Stimulated activated CD4-positive, alpha-beta T cell treated with anti-CD3 and anti-CD28 coated beads, TNF-alpha, amount 100 ng/mL, for 24 hours (primary cell): ENCODE measurements around the gene MORC3.
"Not testable (repeated sequence)": the region's sequence is repeated elsewhere in the genome, so short reads cannot be mapped to it uniquely, and the experiment has no call there.

ENCODE experiments used
- DNase-seq, 3 experiments: peaks; one replicate each; pipeline ENCODE4 v3.0.0-alpha.2; 2020; ENCODE audit warnings: low read depth in 3 of 3

The MORC3 gene

DNA sequence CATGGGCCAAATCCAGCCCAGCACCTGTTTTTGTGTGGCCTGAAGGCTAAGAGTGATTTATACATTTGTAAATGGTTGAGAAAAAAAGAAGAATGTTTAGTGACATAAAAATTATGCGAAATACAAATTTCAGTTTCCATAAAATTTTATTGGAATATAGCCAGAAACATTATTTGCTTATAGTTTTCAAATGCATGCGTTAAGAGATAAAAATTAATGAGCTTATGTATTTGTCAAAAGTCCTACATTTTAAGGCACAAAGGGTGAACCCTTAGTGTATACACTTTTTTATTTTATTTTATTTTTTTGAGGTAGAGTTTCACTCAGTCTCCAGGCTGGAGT lies 2.1 kb downstream of the MORC3 start:
- DNase-seq = no peak

DNA sequence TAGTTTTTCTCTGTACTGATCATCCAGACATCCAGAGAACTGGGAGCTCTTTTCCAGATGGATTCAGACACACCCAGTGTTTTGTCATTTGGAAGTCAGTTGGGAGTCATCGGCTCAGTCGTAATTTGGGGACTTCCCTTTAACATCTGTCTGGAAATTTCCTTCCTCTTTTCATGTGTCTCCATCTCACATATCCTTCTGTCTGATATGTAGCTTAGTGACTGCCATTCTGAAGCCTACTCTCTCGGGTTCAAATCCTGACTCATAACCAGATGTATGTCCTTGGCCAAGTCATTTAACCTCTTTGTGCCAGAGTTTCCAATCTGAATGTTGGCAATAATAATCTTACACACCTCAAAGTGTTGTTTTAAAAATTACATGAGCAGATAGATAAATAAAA lies 3.0 kb downstream of the MORC3 start:
- DNase-seq = no peak

GRCh38 chr21:36325373-36326010 lies 5.5 kb downstream of the MORC3 start:
- no peak for DNase-seq

- DNase-seq = peak in 2 of 3 experiments; percentile 19 to 34
Observed at GRCh38 chr21:36330904-36331303, 10.9 kb downstream of the MORC3 start.

DNA sequence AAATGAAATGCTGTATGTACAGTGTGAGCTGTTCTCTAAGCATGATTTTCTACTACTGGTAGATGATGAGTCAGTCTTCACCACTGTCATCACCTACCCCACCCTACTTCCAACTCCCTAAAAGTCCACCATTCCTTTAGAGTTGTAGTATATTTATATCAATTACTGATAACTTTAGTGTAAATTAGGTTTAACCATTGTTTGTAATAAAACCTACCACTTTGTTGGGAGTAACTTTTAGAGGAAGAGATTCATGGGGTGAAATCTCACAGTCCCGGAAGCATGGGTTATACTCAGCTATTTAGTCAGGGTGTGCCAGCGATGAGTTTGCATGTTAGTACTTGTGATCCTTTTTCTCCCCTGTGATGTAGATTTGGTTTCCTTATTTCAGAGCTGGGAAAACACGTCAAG lies 17.1 kb downstream of the MORC3 start:
- DNase-seq = no peak

DNA sequence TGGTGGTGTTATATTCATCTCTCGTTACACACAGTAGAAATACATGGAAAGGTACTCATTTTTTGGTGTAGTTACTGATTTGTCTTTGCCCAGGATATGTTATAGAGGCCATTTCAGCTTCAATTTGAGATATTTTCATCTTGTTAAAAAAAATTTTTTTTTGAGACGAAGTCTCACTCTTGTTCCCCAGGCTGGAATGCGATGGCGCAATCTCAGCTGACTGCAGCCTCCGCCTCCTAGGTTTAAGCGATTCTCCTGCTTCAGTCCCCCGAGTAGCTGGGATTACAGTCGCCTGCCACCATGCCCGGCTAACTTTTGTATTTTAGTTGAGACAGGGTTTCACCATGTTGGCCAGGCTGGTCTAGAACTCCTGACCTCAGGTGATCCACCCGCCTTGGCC lies 19.0 kb downstream of the MORC3 start:
- no peak for DNase-seq

DNA sequence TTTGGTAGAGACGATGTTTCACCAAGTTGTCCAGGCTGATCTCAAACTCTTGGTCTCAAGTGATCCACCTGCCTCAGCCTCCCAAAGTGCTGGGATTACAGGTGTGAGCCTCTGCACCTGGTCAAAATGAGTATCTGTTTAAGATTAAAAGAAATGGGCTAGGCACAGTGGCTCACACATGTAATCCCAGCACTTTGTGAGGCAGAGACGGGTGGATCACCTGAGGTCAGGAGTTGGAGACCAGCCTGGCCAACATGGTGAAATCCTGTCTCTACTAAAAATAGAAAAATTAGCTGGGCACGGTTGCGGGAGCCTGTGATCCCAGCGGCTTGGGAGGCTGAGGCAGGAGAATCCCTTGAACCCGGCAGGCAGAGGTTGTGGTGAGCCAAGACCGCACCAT lies 22.6 kb downstream of the MORC3 start:
- DNase-seq = not testable (repeated sequence)

GRCh38 chr21:36344931-36345330 lies 24.9 kb downstream of the MORC3 start:
- DNase-seq = no peak

- no peak for DNase-seq
Observed at GRCh38 chr21:36347278-36347961, 27.4 kb downstream of the MORC3 start.

DNA sequence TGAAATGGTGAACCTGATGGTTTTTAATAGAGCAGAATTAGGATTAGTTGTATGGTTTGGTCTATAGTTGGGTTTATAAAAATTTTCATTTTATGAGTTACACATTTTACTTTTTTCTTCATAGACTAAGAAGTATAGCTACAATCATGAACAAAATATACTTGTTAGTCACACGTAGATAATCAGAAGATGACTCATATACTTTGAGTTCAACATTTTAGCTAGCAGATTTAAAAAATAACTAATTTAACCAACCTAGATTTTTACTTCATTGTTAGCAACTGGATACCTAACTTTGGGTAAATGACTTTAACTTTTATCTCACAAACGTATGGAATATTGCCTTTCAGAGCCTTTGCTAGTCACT lies 27.9 kb downstream of the MORC3 start:
- no peak for DNase-seq

DNA sequence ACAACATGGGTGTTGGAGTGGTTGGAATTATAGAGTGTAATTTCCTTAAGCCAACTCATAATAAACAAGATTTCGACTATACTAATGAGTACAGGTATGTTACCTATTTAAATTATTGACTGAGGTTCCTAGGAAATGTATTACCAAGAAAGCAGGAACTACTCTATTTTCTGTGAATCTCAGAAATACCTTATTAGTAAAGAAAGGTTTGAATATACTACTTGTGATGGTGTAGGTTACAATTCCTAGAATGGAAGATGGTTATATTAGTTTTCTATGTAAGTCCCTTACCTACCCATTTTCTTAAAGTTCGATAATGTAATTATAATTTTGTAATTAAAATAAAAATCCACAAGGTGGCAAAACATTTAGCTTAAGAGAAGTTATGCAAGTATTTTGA lies 29.3 kb downstream of the MORC3 start:
- DNase-seq = no peak

DNA sequence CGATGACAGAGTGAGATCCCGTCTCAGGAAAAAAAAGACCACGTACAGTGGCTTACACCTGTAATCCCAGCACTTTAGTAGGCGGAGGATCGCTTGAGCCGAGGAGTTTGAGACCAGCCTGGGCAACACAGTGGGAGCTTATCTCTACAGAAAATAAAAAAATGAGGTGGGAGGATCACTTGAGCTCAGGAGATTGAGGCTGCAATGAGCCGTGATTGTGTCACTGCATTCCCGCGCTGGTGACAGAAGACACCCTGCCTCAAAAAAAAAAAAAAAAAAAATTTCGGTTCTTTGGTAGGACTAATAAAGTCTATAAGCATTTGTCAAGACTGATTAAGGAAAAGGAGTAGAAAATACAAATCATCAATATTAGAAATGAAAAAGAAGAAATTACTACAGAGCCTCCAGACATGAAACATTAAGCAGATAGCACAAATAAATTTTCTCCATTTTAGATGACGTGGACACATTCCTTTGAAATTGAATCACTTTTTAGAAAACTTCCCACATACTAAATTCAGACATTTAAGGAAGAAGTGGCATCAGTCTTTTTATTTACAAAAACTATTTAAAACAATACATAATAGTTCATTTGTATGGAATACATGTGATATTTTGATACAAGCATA lies 30.4 kb downstream of the MORC3 start:
- no peak for DNase-seq

DNA sequence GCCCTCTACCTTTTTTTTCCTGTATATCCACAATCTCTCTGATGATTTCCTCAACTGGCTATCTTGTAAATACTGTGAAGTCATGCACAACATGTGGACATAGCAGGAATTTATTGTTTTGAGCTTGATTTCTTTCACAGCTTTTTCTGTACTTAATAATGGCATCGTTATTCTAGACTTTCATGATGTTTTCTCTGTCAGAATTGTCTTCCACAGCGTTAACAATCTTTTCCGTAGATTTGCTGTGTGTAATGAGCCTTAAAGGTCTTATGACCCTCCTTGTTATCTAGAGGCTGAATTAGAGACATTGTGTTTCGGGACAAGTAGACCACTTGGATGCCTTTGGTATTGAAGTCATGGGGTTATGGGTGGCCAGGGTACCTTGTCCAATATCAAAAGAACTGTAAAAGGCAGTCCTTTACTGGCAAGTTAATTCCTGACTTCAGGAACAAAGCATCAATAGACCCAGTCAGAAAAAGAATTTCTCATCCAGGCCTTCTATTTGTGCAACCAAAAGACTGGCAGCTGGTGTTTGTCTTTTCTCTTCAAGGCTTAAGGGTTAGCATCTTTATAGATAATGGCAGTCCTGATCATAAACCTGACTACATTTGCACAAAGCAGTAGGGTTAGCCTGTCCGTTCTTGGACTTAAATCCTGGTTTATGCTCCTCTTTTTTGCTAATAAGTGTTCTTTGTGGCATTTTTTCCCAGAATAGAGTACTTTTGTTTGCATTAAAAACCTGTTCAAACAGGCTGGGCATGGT lies 35.1 kb downstream of the MORC3 start:
- no peak for DNase-seq

DNA sequence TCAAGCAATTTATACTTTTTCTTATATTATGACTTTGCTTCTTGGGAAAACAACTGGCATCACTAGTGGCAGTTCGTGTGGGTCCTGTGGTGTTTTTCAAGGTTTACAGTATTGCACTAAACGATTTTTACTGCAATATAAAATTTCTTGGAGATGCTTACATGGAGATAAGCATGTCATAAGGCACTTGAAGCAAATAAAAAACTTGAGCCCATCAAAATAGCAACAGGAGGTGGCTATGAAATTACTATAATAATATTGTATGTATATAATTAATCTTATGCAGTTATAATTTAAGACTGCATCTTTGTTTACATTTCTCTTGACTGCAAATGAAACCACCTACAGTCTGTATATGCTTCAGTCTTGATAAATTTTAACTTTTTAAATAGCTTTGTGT lies 35.9 kb downstream of the MORC3 start:
- DNase-seq = no peak

- DNase-seq = no peak
Observed at GRCh38 chr21:36359185-36359584, 39.2 kb downstream of the MORC3 start.

GRCh38 chr21:36369064-36369685 lies 49.2 kb downstream of the MORC3 start:
- DNase-seq = no peak

GRCh38 chr21:36375994-36376393 lies 56.0 kb downstream of the MORC3 start:
- no peak for DNase-seq

- no peak for DNase-seq
Observed at GRCh38 chr21:36377391-36377842, 57.4 kb downstream of the MORC3 start.

- no peak for DNase-seq
Observed at GRCh38 chr21:36379251-36379650, 59.3 kb downstream of the MORC3 start.

DNA sequence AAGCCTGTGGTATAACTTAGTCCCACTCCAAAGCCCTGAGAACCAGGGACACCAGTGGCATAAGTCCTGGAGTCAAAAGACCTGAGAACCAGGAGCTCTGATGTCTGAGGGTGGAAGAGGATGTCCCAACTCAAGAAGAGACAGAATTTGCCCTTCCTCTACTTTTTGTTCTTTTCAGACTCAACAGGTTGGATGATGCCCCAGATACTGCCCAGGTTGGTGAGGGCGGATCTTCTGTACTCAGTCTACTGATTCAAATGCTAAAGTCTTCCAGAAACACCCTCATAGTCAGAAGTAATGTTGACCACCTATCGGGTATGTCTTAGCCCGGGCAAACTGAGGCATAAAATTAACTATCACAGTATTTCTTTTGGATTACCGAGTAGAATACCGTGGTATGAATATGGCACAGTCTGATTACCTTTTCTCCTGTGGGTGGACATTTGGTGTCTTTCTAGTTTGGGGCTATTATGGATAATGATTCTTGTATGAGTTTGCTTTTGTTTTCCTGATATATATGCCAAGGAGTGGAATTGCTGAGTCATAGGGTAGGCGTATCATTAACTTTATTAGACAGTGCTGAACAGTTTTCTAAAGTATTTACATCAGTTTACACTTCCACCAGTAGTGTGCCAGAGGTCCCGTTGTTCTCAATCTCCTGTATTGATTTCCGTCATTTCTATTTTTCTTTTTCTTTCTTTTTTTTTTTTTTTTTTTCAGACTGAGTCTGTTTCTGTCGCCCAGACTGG lies 62.0 kb downstream of the MORC3 start:
- no peak for DNase-seq

DNA sequence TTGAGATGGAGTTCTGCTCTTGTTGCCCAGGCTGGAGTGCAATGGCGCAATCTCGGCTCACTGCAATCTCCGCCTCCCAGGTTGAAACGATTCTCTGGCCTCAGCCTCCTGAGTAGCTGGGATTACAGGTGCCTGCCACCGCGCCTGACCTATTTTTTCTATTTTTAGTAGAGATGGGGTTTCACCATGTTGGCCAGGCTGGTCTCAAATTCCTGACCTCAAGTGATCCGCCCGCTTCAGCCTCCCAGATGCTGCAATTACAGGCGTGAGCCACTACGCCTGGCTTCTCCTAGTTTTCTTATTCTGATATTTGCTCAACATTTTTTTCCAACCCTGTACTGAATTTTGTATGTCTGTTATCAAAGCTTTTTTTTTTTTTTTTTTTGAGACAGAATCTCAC lies 62.7 kb downstream of the MORC3 start:
- DNase-seq = not testable (repeated sequence)

DNA sequence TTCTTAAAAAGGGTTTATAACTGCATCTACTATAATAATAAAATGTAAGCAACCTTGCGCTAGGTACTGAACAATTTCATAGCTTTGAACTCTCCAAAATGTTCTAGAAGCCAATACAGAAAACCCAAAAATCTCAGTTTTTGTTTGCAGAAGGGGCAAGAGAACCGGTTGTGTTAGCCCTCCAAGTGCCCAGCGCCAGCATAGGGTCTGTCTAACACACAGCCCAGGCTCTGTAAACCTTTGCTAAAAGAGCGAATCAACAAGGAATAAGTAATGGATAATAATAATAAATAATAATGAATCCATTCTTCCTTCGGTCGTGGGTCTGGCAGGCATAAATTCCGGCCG lies 64.9 kb downstream of the MORC3 start:
- DNase-seq = no peak
